Right forelimb (tissue), 1 donor: ENCODE data around the gene MORN5.

Experiments
- DNase-seq: peaks from one replicate; pipeline ENCODE4 v3.0.0-alpha.2; 2018

Gene MORN5

GRCh38 chr9:122144836-122145591 lies 14.7 kb upstream of the MORN5 start:
- DNase-seq, result no peak

- no peak for DNase-seq
Observed at GRCh38 chr9:122145592-122145863, 14.2 kb upstream of the MORN5 start.

- DNase-seq, result no peak
Observed at GRCh38 chr9:122151267-122151828, 8.4 kb upstream of the MORN5 start.

- no peak for DNase-seq
Observed at GRCh38 chr9:122155796-122156195, 3.9 kb upstream of the MORN5 start.

- no peak for DNase-seq
Observed at GRCh38 chr9:122158202-122158601, 1.5 kb upstream of the MORN5 start.

- no peak for DNase-seq
Observed at GRCh38 chr9:122159925-122160246, 178 bp downstream of the MORN5 start.

DNA sequence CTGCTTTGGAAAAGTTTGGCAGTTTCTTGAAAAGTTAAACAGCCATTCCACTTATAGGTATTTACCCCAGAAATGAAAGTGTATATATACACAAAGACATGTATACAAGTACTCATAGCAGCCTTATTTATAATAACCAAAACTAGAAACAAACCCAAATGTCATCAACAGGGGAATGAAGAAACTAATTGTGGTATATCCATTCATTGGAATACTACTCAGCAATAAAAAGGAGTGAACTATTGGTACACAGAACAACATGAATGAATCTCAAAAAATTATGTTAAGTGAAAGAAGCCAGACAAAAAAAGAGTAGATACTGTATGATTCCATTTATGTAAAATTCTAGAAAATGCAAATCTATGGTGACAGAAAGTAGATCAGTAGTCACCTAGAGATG lies 2.7 kb downstream of the MORN5 start:
- no peak for DNase-seq

DNA sequence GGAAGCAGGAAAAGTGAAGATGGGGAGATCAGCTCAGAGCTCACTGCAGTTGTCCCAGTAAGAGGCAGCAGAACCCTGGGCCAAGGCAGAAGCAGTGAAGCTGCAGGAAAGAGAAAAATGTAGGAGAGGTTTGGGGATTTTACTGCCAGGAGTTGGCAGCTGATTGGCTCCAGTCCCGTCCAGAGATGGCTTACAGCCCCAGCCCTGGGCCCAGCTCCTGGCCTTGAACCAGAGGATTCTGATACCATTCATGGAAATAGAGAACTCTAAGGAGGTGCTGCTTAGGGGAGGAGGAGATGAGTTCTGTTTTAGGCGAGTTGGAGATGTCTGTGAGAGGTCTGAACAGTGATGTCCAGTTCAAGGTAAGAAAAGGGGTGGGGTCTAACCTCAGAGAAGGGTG lies 4.6 kb downstream of the MORN5 start:
- DNase-seq, result no peak

DNA sequence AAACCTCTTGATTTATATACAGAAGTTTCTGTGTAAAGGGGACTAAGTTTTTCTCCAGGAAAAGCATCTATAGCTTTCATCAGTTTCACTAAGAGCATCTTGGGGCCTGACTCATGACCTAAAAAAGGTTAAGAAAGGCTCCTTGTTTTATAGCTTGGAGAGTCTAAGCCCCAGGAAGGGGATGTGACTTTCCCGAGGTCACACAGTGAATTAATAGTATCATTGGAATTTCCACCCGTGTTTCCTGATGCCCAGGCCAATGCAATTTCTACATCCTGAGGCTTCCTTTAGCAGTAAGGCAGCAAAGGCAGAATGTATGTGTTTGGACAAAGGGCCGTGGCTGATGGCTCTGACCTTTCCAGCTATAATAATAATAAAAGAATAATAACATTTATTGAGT lies 8.6 kb downstream of the MORN5 start:
- DNase-seq, result no peak

DNA sequence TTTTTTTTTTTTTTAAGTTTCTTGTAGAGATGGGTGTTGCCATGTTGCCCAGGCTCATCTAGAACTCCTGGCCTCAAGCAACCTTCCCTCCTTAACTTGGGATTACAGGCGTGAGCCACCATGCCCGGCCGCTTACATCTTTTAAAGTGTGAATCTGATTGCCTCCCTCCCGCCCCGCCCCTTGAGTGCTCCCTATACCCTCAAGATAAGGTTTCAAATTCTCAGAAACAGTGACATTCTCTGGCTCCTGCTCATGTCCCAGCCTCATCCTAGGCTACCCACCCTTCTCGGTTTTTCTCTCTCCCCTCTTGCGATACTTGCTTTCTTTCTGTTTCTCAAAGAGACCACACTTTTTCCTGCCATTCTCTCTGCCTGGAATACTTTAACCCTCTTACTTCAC lies 12.4 kb downstream of the MORN5 start:
- no peak for DNase-seq

- DNase-seq, result no peak
Observed at GRCh38 chr9:122173670-122174069, 14.0 kb downstream of the MORN5 start.

- no peak for DNase-seq
Observed at GRCh38 chr9:122176916-122177315, 17.2 kb downstream of the MORN5 start.

- DNase-seq, result no peak
Observed at GRCh38 chr9:122179054-122179689, 19.5 kb downstream of the MORN5 start.

DNA sequence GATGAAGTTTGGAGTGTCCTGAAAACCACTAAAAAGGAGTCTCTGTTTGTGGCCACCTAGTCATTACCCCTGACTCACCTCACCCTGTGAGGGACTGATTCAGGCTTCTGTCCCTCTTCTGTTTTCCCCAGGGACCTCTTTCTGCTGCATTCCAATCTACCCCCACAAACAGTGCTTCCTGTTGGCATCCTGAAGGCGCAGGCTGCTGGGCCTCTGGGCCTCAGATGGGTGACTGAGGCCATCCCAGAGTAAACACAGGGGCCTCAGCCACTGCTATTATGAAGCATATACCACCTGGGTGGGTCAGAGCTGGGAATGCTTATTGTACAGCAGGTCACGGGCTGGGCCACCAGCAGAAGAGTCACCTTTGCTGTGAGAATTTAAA lies 20.0 kb downstream of the MORN5 start:
- DNase-seq, result no peak

DNA sequence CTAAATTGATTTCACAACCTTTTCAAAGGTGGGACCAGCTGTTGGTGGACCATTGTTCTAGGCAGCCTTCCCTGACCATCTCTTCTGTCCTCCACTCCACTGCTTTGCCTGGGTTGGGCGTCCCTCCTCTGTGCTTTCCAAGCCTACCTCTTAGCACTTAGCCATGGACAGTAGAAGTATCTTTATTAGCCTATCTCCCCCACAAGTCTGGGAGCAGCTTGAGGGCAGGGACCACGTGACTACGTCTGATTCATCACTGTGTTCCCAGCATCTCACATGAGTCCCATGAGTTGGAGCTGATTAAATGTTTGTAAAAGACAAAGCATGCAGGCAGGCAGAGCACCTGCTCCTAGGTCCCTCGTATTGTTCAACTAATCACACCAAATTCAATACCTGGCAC lies 20.9 kb downstream of the MORN5 start:
- DNase-seq, result no peak

- no peak for DNase-seq
Observed at GRCh38 chr9:122183501-122183900, 23.8 kb downstream of the MORN5 start.

- no peak for DNase-seq
Observed at GRCh38 chr9:122184551-122184950, 24.8 kb downstream of the MORN5 start.

DNA sequence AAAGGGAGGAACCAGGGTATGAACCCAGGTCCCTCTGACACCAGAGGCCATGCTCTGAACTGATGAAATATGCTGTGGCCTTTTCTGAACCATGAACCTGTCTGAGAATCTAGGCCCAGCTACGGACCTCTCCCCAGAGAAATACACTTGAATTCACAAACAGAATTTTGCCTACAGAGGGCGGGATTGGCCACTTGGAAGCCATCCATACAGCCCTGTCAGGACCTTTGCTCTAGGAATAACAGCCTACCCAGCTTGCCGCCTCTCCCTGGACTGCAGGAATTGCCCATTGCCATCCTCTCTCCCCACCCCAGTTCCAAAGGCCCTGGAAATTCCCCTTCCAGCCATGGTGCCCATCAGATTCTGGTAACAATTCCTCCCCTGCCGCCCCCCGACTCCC lies 26.6 kb downstream of the MORN5 start:
- no peak for DNase-seq

DNA sequence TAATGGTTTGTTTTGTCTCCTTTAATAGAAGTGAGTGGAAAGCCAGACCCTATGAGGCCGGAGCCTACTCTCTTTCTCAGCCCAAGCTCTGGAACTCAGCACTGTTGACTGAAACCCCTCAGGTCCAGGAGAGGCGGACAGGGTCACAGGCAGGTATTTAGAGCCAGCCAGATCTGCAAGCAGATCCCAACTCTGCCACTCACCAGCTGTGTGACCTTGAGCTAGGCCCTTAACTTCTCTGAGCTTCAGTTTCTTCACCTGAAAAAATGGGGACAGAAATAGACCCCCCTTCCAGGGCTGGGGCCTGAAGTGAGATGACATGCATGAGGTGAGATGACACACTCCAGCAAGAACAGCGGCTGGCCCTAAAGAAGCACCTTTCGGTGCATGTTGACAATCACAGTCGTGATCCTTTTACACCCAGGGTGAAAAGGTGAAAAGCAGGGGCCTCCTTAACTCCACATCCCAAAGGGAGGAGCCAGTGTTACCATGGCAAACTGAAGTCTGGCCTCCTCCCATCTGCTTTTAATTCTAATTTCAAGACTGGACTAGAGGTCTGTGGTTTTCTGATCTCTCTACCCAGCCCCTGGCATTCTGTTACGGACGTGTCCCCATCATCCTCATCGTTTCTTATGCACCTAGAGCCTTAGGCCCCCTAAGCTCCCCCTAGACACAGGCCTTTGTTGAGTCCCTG lies 27.2 kb downstream of the MORN5 start:
- no peak for DNase-seq

GRCh38 chr9:122188369-122188768 lies 28.7 kb downstream of the MORN5 start:
- DNase-seq, result no peak

DNA sequence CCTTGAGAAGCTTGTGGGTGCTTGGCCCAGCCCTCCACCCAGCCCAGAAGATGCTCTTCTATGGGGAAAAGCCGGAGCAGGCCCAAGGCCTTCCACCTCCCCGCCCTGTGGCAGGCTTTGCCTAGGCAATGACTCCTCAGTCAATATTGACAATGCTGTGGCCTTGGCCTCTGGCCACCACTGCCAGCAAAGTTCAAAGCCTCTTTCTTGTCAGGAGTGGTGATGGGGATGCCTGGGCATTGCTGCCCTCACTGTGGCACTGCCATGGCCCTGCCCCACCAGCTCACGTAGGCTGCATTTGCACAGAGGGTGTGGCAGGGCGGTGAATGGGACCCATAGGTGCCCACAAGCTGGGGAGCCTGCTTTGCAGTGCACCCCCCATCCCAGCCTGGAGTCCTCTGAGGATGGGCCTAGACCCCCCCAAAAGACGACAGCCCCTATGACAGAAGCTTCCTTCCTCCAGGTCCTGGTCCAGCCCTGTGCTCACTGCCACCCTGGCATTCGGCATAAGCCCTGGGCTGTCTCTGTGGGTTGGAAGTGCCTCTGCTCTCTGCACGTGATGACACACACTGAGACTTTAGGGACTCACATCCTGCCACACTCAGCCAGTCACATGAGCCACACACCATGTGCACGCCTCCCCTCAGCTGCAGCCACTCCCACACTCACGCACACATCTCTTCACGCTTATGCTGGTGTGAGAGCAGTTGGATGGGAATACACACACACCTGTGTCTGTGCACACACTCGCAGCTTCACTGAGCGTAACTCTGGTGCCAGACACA lies 31.1 kb downstream of the MORN5 start:
- DNase-seq, result no peak

DNA sequence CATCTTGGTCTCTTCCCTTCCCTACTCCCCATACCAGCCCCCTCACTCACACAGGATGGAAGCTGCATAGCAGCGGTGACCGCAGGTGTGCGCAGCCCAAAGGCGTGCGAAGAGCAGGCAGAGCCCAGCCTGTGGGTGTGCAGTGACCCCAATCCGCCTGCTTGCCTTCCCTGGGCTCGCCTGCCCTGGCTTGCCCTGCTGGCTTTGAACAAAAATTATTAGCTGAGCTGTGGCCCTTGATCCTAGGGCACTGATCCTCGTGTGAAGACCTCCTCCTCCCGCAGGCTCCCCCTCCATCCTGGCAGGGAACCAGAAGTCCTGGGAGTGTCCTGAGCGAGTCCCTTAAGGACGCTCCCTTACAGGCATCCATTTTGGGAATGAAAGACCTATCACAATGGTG lies 31.9 kb downstream of the MORN5 start:
- no peak for DNase-seq

DNA sequence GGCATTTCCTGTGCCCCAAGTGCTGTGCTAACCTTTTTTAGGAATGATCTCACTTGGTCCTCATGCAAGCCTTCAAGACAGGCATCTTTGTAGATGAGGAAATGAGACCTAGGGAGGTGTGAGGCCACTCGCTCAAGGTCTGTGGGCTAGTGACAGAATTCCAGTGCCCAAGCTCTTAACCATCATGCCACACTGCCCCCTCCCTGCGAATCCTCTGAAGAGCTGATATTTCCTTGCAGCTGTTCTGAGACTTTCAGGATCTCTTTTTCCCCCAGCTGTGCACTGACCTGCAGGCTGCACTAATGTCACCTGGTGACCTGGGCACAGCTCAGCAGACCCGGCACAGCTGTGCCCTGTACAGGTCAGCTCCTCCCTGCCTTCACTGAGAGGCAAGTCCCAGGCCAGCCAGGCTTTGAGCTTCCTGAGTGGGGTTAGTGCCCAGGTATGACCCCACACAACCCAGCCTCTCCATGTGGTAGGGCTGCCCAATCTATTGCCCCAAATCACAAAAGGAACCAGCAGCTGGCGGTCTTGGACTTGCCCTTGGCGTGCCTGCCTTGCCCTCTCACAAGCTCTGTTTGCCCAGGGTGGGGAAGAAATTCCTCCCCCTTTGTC lies 32.7 kb downstream of the MORN5 start:
- no peak for DNase-seq
